BJ (cell line): ENCODE results near the gene LRRC61. TPM values are rescaled to one million over a fixed set of nuclear protein-coding genes. Genes with fewer than 3 reads are reported as not detected.

Experiments used
- CTCF ChIA-PET: fragments of 350-600 bp; formaldehyde crosslinking; extraction: SDS; loops from one replicate; lab custom pipeline; 2021; ENCODE audit warnings: antibody characterized with exemption, inconsistent platforms; lab: Yijun Ruan, JAX
- POLR2A ChIA-PET: fragments of 300-600 bp; sonication (Branson Sonifier 250); formaldehyde crosslinking; extraction: SDS; loops from one replicate; lab custom pipeline; 2021; ENCODE audit warnings: antibody characterized with exemption; lab: Charles Lee
- DNase-seq: peaks from one replicate; pipeline ENCODE4 v3.0.0-alpha.2; 2011; ENCODE audit warnings: low read depth
- H3K27me3 ChIP-seq: 2 replicates; pipeline ENCODE4 v1.6.0; 2011; ENCODE audit warnings: low read length; ENCODE audit not compliant: control insufficient read depth, insufficient read depth
- H3K36me3 ChIP-seq: 2 replicates; pipeline ENCODE4 v1.5.1; 2011; ENCODE audit warnings: low read length; ENCODE audit not compliant: control insufficient read depth, insufficient read depth
- H3K4me3 ChIP-seq: 2 replicates; pipeline ENCODE4 v1.5.1; 2011; ENCODE audit warnings: low read depth, mild to moderate bottlenecking, control low read depth, low read length
- polyA plus RNA-seq: library from polyadenylated mRNA; depleted of rRNA; stranded (reverse); fragments of >200 nt; gene quantifications from 2 replicates; pipeline ENCODE4 v1.2.3, GENCODE V29; 2011
- TF ChIP-seq, protein P1 (sequence below): IDR thresholded peaks from 2 replicates; pipeline ENCODE4 v1.5.1; 2011; ENCODE audit warnings: low read depth, mild to moderate bottlenecking, control low read depth, inconsistent platforms, low read length, moderate library complexity; ENCODE audit not compliant: insufficient read depth

Gene LRRC61
- polyA plus RNA-seq, 1 experiment: 0.85 TPM

DNA sequence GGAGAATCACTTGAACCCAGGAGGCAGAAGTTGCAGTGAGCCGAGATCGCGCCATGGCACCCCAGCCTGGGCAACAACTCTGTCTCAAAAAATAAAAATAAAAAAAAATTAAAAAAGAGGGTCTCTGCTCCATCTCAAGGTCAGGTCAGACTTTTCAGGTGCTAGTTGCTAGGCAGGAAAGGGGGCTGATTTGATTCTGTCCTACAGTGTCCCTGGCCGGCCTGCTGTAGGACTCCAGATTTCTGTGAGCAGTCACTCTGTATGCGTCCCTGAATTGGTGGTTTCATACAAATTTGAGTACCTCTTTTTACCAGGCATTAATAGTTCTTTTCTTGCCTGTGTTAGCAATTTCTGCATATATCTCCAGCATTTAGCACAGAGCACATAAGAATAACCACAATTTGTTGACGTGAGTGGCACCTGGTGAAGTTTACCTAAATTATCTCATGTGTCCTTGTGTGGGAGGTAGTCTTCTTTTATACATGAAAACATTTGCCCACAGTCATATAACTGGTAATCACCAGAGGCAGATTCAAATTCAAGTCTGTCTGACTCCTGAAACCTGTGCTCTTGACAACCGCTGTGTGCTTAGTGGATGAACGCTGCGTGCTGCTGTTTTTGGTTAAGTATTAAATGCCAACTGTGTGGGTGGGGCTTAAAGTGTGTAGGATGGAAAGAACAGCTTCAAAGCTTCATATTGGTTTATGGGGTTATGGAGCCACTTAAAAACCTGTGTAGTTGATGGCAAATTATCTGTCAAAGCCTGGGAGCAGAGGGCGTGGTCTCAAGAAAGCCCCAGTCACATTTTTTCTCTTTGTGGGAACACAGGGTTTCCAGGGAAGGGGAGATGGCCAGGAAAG, 52.7 kb downstream of the LRRC61 start:
- H3K27me3 ChIP-seq: no peaks in the 10 kb centered on the region
- no peak overlapping the region for H3K4me3 ChIP-seq
- no peak for DNase-seq
- POLR2A ChIA-PET: no interaction called here
- CTCF ChIA-PET: interaction anchor here (0.8 to 1.7 kb wide), 3 partner anchors 14 to 46 kb away, joined by 3 to 4 read pairs (median 3); no protein-coding TSS in a partner anchor
- H3K36me3 ChIP-seq: peaks cover 25% of the 10 kb centered on the region
- TF ChIP-seq, protein P1, sequence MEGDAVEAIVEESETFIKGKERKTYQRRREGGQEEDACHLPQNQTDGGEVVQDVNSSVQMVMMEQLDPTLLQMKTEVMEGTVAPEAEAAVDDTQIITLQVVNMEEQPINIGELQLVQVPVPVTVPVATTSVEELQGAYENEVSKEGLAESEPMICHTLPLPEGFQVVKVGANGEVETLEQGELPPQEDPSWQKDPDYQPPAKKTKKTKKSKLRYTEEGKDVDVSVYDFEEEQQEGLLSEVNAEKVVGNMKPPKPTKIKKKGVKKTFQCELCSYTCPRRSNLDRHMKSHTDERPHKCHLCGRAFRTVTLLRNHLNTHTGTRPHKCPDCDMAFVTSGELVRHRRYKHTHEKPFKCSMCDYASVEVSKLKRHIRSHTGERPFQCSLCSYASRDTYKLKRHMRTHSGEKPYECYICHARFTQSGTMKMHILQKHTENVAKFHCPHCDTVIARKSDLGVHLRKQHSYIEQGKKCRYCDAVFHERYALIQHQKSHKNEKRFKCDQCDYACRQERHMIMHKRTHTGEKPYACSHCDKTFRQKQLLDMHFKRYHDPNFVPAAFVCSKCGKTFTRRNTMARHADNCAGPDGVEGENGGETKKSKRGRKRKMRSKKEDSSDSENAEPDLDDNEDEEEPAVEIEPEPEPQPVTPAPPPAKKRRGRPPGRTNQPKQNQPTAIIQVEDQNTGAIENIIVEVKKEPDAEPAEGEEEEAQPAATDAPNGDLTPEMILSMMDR: no peak

DNA sequence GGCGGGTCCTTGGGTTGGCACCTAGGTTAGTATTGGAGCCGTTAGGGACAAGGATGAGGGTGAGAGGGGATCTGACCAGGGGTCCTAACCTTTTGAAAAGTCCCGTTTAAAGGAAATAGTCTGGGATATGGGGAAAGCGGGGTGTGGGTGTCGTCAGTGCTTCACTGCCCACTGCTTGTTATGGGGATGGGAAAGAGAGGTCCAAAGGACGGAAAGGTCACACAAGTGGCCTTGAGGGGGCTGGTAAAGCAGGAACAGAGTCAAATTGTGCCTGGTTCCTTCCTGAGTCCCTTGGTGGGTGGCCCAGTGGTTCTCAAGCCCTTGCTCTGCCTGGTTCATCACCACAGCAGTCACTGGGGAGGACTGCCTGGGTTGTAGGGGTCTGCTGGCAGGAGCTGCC, 53.4 kb downstream of the LRRC61 start:
- TF ChIP-seq, protein P1: no peak
- Histone ChIP-seq H3K36me3 (peaks cover 20% of the 10 kb centered on the region), H3K4me3 (no peak overlapping the region), H3K27me3 (no peaks in the 10 kb centered on the region)
- ChIA-PET CTCF (interaction anchor here (1.0 to 1.7 kb wide), 2 partner anchors 20 to 46 kb away, joined by 3 to 4 read pairs; no protein-coding TSS in a partner anchor), POLR2A (no interaction called here)
- no peak for DNase-seq

DNA sequence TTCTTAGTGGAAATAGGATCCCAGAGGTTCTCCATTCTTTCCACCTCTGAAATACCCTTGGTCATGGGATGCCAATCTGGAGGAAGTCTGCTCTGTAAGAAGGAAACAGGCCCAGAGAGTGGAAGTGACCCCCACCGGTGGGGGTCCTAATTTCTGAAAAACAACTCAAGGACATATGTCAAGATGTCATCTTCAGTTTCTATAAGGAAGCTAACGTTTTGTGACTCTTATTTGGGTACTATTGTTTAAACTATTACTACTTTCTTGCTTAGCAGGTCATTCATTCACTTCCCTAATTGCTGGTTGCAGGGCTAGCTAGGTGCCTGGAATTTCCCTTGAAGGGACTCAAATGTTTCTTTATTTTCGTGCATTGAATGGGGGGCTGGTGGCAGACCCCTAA, 54.0 kb downstream of the LRRC61 start:
- CTCF ChIA-PET: interaction anchor here (1.1 to 1.7 kb wide), 2 partner anchors 19 to 45 kb away, joined by 3 to 4 read pairs; no protein-coding TSS in a partner anchor
- H3K4me3 ChIP-seq: no peak overlapping the region
- no peaks in the 10 kb centered on the region for H3K27me3 ChIP-seq
- peaks cover 19% of the 10 kb centered on the region for H3K36me3 ChIP-seq
- POLR2A ChIA-PET: no interaction called here
- TF ChIP-seq, protein P1: no peak
- no peak for DNase-seq

DNA sequence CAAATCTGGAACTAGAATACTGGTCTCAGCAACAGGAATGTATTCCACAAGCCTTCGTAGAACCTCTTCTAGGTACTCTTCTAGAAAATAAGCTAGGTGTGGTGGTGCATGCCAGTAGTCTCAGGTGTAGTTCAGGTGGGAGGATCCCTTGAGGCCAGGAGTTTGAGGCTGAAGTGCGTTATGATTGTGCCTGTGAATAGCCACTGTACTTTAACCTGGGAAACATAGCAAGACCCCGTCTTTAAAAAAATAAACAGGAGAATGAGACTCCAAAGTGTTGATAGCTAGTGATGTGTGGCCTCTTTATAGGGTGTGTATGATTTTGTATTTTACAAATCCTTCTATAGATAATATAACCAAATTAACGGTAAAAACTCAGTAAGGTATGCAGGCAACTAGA, 54.5 kb downstream of the LRRC61 start:
- Histone ChIP-seq H3K36me3 (peaks cover 17% of the 10 kb centered on the region), H3K4me3 (no peak overlapping the region), H3K27me3 (no peaks in the 10 kb centered on the region)
- TF ChIP-seq, protein P1: no peak
- ChIA-PET POLR2A (interaction anchor here (0.6 kb wide), 1 partner anchor 9 kb away, joined by 4 read pairs; the partner anchor contains the start of gene REPIN1), CTCF (interaction anchor here (0.7 to 1.7 kb wide), 5 partner anchors 19 to 64 kb away, joined by 3 to 4 read pairs (median 3); no protein-coding TSS in a partner anchor)
- no peak for DNase-seq
